RWPE1 (cell line): Measurements from ENCODE around the gene TM6SF1.

Source experiments
- CTCF ChIA-PET: fragments of 350-600 bp; sonication (Branson Sonifier 250); formaldehyde crosslinking; extraction: SDS; loops from one replicate; lab custom pipeline; 2021; lab: Yijun Ruan, JAX
- POLR2A ChIA-PET: fragments of 400-600 bp; formaldehyde crosslinking; extraction: SDS; loops from one replicate; lab custom pipeline; 2020; ENCODE audit warnings: antibody characterized with exemption; ENCODE audit not compliant: low non-redundant PET; lab: Yijun Ruan, JAX
- DNase-seq: peaks from one replicate; pipeline ENCODE4 v3.0.0; 2012; ENCODE audit warnings: low spot score
- H3K27ac ChIP-seq: fragments of 450-650 bp; 2 replicates; pipeline ENCODE4 v1.5.1; 2017
- CTCF ChIP-seq: fragments of 450-650 bp; conservative IDR thresholded peaks from 2 replicates; pipeline ENCODE4 v1.5.1; 2017; ENCODE audit warnings: low read depth, mild to moderate bottlenecking

The TM6SF1 gene

GRCh38 chr15:83153288-83153687 is 45.8 kb downstream of the TM6SF1 start:
- ChIA-PET POLR2A (no interaction called here), CTCF (interaction anchor here (0.6 kb wide), 1 partner anchor 108 kb away, joined by 5 read pairs; no protein-coding TSS in a partner anchor)
- no peak for TF ChIP-seq CTCF
- no peak for DNase-seq
- H3K27ac ChIP-seq, result no peak overlapping the region

- TF ChIP-seq CTCF, result no peak
- H3K27ac ChIP-seq, result no peak overlapping the region
- DNase-seq, result no peak
- ChIA-PET CTCF (no interaction called here), POLR2A (no interaction called here)
Measured at GRCh38 chr15:83155942-83156341, 48.5 kb downstream of the TM6SF1 start.

GRCh38 chr15:83158393-83158792 is 50.9 kb downstream of the TM6SF1 start:
- H3K27ac ChIP-seq, result no peak overlapping the region
- ChIA-PET POLR2A (no interaction called here), CTCF (interaction anchor here (0.5 to 0.6 kb wide), 2 partner anchors 35 to 572 kb away, joined by 3 read pairs; no protein-coding TSS in a partner anchor)
- TF ChIP-seq CTCF, result no peak
- peak; percentile 33 for DNase-seq

- no peak for TF ChIP-seq CTCF
- CTCF ChIA-PET, result interaction anchor here (0.5 to 0.8 kb wide), 3 partner anchors 31 to 1410 kb away, joined by 3 to 4 read pairs (median 3); no protein-coding TSS in a partner anchor
- POLR2A ChIA-PET, result no interaction called here
- no peak overlapping the region for H3K27ac ChIP-seq
- DNase-seq, result no peak
Measured at GRCh38 chr15:83160741-83161140, 53.3 kb downstream of the TM6SF1 start.

- ChIA-PET POLR2A (no interaction called here), CTCF (no interaction called here)
- TF ChIP-seq CTCF, result no peak
- no peak for DNase-seq
- H3K27ac ChIP-seq, result no peak overlapping the region
Measured at GRCh38 chr15:83163032-83163431, 55.6 kb downstream of the TM6SF1 start.

GRCh38 chr15:83164111-83164770 is 56.8 kb downstream of the TM6SF1 start:
- H3K27ac ChIP-seq, result no peak overlapping the region
- CTCF ChIA-PET, result no interaction called here
- TF ChIP-seq CTCF, result no peak
- peak; percentile 15 for DNase-seq
- POLR2A ChIA-PET, result no interaction called here
